Gastrocnemius medialis (tissue), 4 donors: ENCODE measurements around the gene NSRP1. TPM values are rescaled to one million over a fixed set of nuclear protein-coding genes. Genes with fewer than 3 reads are reported as not detected.

Experiments
- ATAC-seq, 2 donors: fragments of 150-250 bp; one replicate each; pipeline ENCODE4 v1.9.1; 2016
- DNase-seq, 2 donors: peaks; one replicate each; pipeline ENCODE4 v3.0.0-alpha.2; 2019
- H3K27ac ChIP-seq, 4 donors: fragments of 200-600 bp; sonication (generic); 1 replicate in 1 of 4; 2 replicates in 3 of 4; pipeline ENCODE4 v1.5.1; 2016 to 2018; ENCODE audit warnings: mild to moderate bottlenecking in 2 of 4, moderate library complexity in 1 of 4
- H3K27me3 ChIP-seq, 3 donors: fragments of 200-600 bp; sonication (generic) in 2 of 3; 1 replicate in 1 of 3; 2 replicates in 2 of 3; pipeline versions ENCODE4 v1.5.1 to v1.6.0; 2016 to 2019; ENCODE audit warnings: mild to moderate bottlenecking in 1 of 3, moderate library complexity in 1 of 3
- H3K36me3 ChIP-seq, 2 donors: fragments of 200-600 bp; sonication (generic) in 1 of 2; one replicate each; pipeline ENCODE4 v1.5.1; 2017 to 2018
- H3K4me1 ChIP-seq, 2 donors: fragments of 200-600 bp; sonication (generic) in 1 of 2; one replicate each; pipeline ENCODE4 v1.5.1; 2016 to 2017; ENCODE audit warnings: mild to moderate bottlenecking in 2 of 2
- H3K4me3 ChIP-seq, 4 donors: fragments of 200-600 bp; sonication (generic) in 3 of 4; 1 replicate in 1 of 4; 2 replicates in 3 of 4; pipeline ENCODE4 v1.5.1; 2016 to 2019; ENCODE audit warnings: mild to moderate bottlenecking in 2 of 4
- H3K9me3 ChIP-seq, 3 donors: fragments of 200-600 bp; sonication (generic) in 2 of 3; 1 replicate in 1 of 3; 2 replicates in 2 of 3; pipeline ENCODE4 v1.5.1; 2016 to 2019
- POLR2A ChIP-seq, 2 donors: fragments of 450-650 bp; IDR thresholded peaks; one replicate each; pipeline ENCODE4 v1.6.1; 2017; ENCODE audit warnings: antibody characterized with exemption in 2 of 2, mild to moderate bottlenecking in 2 of 2, moderate library complexity in 2 of 2
- in situ Hi-C, 4 donors: fragments of 200-750 bp; cut with MboI; loops; one replicate each; pipeline versions ENCODE4 v1.15.0 to v1.8.0; 2017; ENCODE audit warnings: low sequenced_read_pairs in 4 of 4
- intact Hi-C: fragments of 100-400 bp; cut with DNase I; formaldehyde crosslinking; loops from one replicate; pipeline ENCODE4 v1.15.1; 2023; ENCODE audit warnings: low total_unique reads
- total RNA-seq, 4 donors: library from RNA; depleted of rRNA; stranded (reverse); fragments of >200 nt; gene quantifications; one replicate each; pipeline versions ENCODE4 v1.1.0 to v1.2.3, GENCODE V29; 2016
- TF ChIP-seq, protein P1 (sequence below), 5 experiments: fragments of 450-650 bp in 3 of 5; fragments of 200-600 bp in 2 of 5; sonication (generic) in 2 of 5; IDR thresholded peaks in 4 of 5; conservative IDR thresholded peaks in 1 of 5; 1 replicate in 4 of 5; 2 replicates in 1 of 5; pipeline ENCODE4 v1.5.1; 2016 to 2019; ENCODE audit warnings: antibody characterized with exemption in 5 of 5, mild to moderate bottlenecking in 3 of 5, moderate library complexity in 3 of 5

Gene NSRP1
- total RNA-seq, 4 donors from 2014 or later: 7.4 to 13.3 (median 11.0) TPM

DNA sequence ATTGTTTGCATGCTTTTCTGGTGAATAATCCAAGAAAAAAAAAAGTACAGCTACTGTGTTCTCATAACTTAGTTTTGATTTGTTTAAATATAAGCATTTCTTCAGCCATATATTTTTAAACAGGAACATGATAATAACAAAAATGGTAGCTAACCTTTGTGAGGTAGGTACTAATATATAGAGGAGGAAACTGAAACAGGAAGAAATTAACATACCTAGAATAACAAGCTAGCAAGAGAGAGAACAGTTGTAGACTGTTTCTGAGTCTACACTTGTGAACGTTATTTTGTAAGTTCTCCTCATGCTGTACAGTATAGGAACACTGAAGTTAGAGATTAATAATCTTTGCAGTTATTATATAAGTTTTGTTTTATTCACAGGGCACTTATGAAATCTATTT is 49.3 kb downstream of the NSRP1 start:
- Histone ChIP-seq H3K9me3 (no peaks in the 10 kb centered on the region), H3K27me3 (no peaks in the 10 kb centered on the region), H3K4me3 (no peak overlapping the region), H3K4me1 (no peaks in the 10 kb centered on the region), H3K36me3 (peaks cover 0 to 10% of the 10 kb centered on the region in 2 donors), H3K27ac (no peak overlapping the region)
- ATAC-seq (no peak), DNase-seq (no peak)
- in situ Hi-C loops (no loop called here), intact Hi-C loops (no loop called here)
- TF ChIP-seq, protein P1, sequence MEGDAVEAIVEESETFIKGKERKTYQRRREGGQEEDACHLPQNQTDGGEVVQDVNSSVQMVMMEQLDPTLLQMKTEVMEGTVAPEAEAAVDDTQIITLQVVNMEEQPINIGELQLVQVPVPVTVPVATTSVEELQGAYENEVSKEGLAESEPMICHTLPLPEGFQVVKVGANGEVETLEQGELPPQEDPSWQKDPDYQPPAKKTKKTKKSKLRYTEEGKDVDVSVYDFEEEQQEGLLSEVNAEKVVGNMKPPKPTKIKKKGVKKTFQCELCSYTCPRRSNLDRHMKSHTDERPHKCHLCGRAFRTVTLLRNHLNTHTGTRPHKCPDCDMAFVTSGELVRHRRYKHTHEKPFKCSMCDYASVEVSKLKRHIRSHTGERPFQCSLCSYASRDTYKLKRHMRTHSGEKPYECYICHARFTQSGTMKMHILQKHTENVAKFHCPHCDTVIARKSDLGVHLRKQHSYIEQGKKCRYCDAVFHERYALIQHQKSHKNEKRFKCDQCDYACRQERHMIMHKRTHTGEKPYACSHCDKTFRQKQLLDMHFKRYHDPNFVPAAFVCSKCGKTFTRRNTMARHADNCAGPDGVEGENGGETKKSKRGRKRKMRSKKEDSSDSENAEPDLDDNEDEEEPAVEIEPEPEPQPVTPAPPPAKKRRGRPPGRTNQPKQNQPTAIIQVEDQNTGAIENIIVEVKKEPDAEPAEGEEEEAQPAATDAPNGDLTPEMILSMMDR (IDR thresholded peaks at IDR 0.05 in 4 of 5, conservative IDR thresholded peaks at IDR 0.05 in 1 of 5): no peak
- TF ChIP-seq POLR2A (IDR thresholded peaks at IDR 0.05): no peak

DNA sequence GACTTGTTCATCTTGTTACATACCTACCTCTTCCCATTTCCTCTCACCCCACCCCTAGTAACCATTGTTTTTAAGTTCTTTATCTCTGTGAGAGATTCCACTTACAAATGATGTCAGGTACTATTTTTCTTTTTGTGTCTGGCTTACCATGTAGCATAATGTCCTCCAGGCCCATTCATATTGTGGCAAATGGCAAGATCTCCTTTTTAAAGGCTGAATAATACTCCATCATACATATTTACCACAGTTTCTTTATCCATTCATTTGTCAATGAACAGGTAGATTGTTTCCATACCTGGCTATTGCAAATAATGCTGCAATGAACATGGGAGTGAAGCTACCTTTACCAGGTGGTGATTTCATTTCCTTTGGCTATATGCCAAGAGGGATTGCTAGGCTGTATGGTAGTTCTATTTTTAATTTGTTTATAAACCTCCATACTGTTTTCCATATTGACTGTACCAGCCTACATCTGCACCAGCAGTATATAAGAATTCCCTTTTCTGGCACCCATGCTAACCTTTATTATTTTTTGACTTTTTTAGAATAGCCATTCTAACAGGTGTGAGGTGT is 53.9 kb downstream of the NSRP1 start:
- ATAC-seq (no peak), DNase-seq (no peak)
- H3K4me3 ChIP-seq: no peak overlapping the region
- in situ Hi-C loops (no loop called here), intact Hi-C loops (no loop called here)
- H3K4me1 ChIP-seq: no peaks in the 10 kb centered on the region
- no peak overlapping the region for H3K27ac ChIP-seq
- peaks cover 0 to 22% of the 10 kb centered on the region in 2 donors for H3K36me3 ChIP-seq
- TF ChIP-seq POLR2A (IDR thresholded peaks at IDR 0.05): no peak
- TF ChIP-seq, protein P1 (IDR thresholded peaks at IDR 0.05 in 4 of 5, conservative IDR thresholded peaks at IDR 0.05 in 1 of 5): no peak
- no peaks in the 10 kb centered on the region for H3K9me3 ChIP-seq
- no peaks in the 10 kb centered on the region for H3K27me3 ChIP-seq

DNA sequence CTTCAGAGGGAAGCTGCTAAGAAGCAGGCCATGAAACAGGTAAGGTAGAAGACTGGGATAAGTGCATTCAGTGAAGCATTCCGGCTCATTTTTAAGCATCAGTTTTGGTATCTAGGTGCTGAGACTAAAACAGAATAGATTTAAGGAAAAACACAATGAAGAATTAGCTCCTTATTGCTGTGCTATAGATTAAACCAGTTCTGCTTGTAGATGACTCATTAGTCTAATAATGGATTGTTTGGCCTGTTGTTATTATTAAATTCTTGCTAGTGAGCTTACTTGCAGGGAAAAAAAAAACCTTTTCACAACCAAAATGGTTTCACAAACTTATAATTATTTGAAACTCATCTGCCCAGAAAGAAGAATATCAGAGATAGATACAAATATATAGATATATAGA is 55.9 kb downstream of the NSRP1 start:
- H3K27ac ChIP-seq: no peak overlapping the region
- TF ChIP-seq, protein P1 (IDR thresholded peaks at IDR 0.05 in 4 of 5, conservative IDR thresholded peaks at IDR 0.05 in 1 of 5): no peak
- no peak overlapping the region for H3K4me3 ChIP-seq
- no peaks in the 10 kb centered on the region for H3K4me1 ChIP-seq
- H3K9me3 ChIP-seq: no peaks in the 10 kb centered on the region
- no peaks in the 10 kb centered on the region for H3K27me3 ChIP-seq
- H3K36me3 ChIP-seq: peaks cover 0 to 29% of the 10 kb centered on the region in 2 donors
- ATAC-seq: no peak
- in situ Hi-C loops: no loop called here
- intact Hi-C loops: no loop called here
- DNase-seq: no peak

DNA sequence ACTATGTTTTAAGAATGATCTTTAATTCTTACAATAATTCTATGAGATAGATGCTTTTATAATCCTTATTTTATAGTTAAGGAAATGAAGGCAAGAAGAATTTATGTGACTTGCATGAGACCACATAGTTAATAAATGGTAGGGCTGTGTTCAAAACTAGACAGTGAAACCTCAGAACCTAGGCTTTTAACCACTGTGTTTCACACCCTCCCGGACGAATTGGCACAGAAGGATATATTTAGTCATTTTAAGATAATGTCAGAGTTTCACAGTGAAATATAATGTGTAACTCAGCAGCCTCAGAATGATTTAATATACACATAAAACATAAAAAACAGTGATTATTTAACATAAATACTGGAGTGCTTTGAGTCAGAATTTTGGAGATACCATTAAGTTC is 57.0 kb downstream of the NSRP1 start:
- ATAC-seq (no peak), DNase-seq (no peak)
- Histone ChIP-seq H3K36me3 (peaks cover 0 to 33% of the 10 kb centered on the region in 2 donors), H3K27ac (no peak overlapping the region), H3K4me3 (no peak overlapping the region), H3K27me3 (no peaks in the 10 kb centered on the region), H3K4me1 (no peaks in the 10 kb centered on the region), H3K9me3 (no peaks in the 10 kb centered on the region)
- in situ Hi-C loops: no loop called here
- TF ChIP-seq, protein P1 (IDR thresholded peaks at IDR 0.05 in 4 of 5, conservative IDR thresholded peaks at IDR 0.05 in 1 of 5): no peak
- TF ChIP-seq POLR2A (IDR thresholded peaks at IDR 0.05): no peak
- intact Hi-C loops: no loop called here

DNA sequence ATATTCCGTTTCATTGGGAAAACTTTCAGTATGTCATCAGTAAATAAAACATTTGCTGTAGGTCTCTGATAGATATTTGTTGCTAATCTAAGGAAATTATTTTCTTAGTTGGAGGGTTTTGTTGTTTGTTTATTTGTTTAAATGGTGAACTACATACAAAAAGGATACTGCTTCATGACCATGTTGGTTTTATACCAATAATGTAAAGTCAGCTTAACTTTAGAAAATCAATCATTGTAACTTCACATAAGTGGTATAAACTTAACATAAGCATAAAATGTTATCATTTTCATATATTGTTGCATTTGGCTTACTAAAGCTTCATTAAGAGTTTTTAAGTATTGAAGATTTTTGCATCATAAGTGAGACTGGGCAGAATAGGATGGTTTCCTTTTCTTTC is 57.9 kb downstream of the NSRP1 start:
- Histone ChIP-seq H3K36me3 (peaks cover 0 to 42% of the 10 kb centered on the region in 2 donors), H3K4me1 (no peaks in the 10 kb centered on the region), H3K4me3 (no peak overlapping the region), H3K27ac (no peak overlapping the region), H3K9me3 (no peaks in the 10 kb centered on the region), H3K27me3 (no peaks in the 10 kb centered on the region)
- in situ Hi-C loops (no loop called here), intact Hi-C loops (no loop called here)
- ATAC-seq (no peak), DNase-seq (no peak)
- no peak for TF ChIP-seq POLR2A (IDR thresholded peaks at IDR 0.05)
- TF ChIP-seq, protein P1 (IDR thresholded peaks at IDR 0.05 in 4 of 5, conservative IDR thresholded peaks at IDR 0.05 in 1 of 5): no peak
